T-cell (primary cell): ENCODE measurements around the gene CPT2. TPM values are rescaled to one million over a fixed set of nuclear protein-coding genes. Genes with fewer than 3 reads are reported as not detected.

ENCODE experiments used
- ATAC-seq, 4 experiments: fragments of 200-7000 bp in 3 of 4; fragments of 150-1000 bp in 1 of 4; cut with Tn5 transposase; replicated peaks in 1 of 4; 1 replicate in 3 of 4; 2 replicates in 1 of 4; pipeline ENCODE4 v1.10.0; 2021; ENCODE audit warnings: moderate library complexity in 3 of 4, mild to moderate bottlenecking in 2 of 4, moderate number of reproducible peaks in 1 of 4
- CTCF ChIA-PET, 2 donors: fragments of 300-600 bp; sonication (Branson Sonifier 250); formaldehyde crosslinking; loops; one replicate each; lab custom pipeline; 2022; ENCODE audit warnings: antibody characterized with exemption in 2 of 2; lab: Charles Lee
- POLR2A ChIA-PET, 2 donors: fragments of 300-600 bp; sonication (Branson Sonifier 250); formaldehyde crosslinking; loops; one replicate each; lab custom pipeline; 2022; ENCODE audit warnings: antibody characterized with exemption in 2 of 2; lab: Charles Lee
- DNase-seq, 35 experiments: peaks; one replicate each; pipeline versions ENCODE4 v3.0.0 to v3.0.0-alpha.2; 2013 to 2023
- H3K27ac ChIP-seq: one replicate; pipeline ENCODE4 v1.5.1; 2013; ENCODE audit warnings: low read length
- H3K27me3 ChIP-seq, 2 experiments: replicated peaks in 1 of 2; 1 replicate in 1 of 2; 2 replicates in 1 of 2; pipeline versions ENCODE4 v1.6.1 to v1.7.0; 2013; ENCODE audit warnings: low read length in 1 of 2, mixed read lengths in 1 of 2; ENCODE audit not compliant: control insufficient read depth in 2 of 2, insufficient read depth in 2 of 2; ENCODE audit errors: extremely low read depth in 1 of 2
- H3K36me3 ChIP-seq, 2 donors: 1 replicate in 1 of 2; 2 replicates in 1 of 2; pipeline versions ENCODE4 v1.6.1 to v1.7.0; 2013; ENCODE audit warnings: low read length in 1 of 2; ENCODE audit not compliant: control insufficient read depth in 2 of 2, insufficient read depth in 1 of 2; ENCODE audit errors: extremely low read depth in 1 of 2
- H3K4me1 ChIP-seq, 2 experiments: 1 replicate in 1 of 2; 2 replicates in 1 of 2; pipeline versions ENCODE4 v1.6.1 to v1.7.0; 2013; ENCODE audit warnings: low read length in 2 of 2, mixed read lengths in 1 of 2; ENCODE audit not compliant: insufficient read depth in 2 of 2, control insufficient read depth in 1 of 2; ENCODE audit errors: extremely low read depth in 1 of 2
- H3K4me3 ChIP-seq, 2 donors: 1 replicate in 1 of 2; 2 replicates in 1 of 2; pipeline versions ENCODE4 v1.5.1 to v1.7.0; 2013; ENCODE audit warnings: mild to moderate bottlenecking in 2 of 2, low read length in 1 of 2, moderate library complexity in 1 of 2; ENCODE audit not compliant: control insufficient read depth in 1 of 2; ENCODE audit errors: extremely low read depth in 1 of 2
- H3K9me3 ChIP-seq: 2 replicates; pipeline ENCODE4 v1.7.0; 2013
- H3K27ac Mint-ChIP-seq, 2 donors: one replicate each; pipeline ENCODE4 v1.8.0; 2020 to 2021; ENCODE audit warnings: mild to moderate bottlenecking in 2 of 2, mixed read lengths in 2 of 2
- H3K27me3 Mint-ChIP-seq, 2 donors: one replicate each; pipeline ENCODE4 v1.8.0; 2021 to 2022; ENCODE audit warnings: mixed read lengths in 2 of 2
- H3K36me3 Mint-ChIP-seq: one replicate; pipeline ENCODE4 v1.8.0; 2021; ENCODE audit warnings: mixed read lengths
- H3K4me1 Mint-ChIP-seq, 3 donors: one replicate each; pipeline ENCODE4 v1.8.0; 2020 to 2022; ENCODE audit warnings: mixed read lengths in 3 of 3, mild to moderate bottlenecking in 1 of 3
- H3K4me3 Mint-ChIP-seq, 3 donors: one replicate each; pipeline ENCODE4 v1.8.0; 2020 to 2022; ENCODE audit warnings: mild to moderate bottlenecking in 3 of 3, mixed read lengths in 3 of 3, moderate library complexity in 3 of 3
- H3K9me3 Mint-ChIP-seq, 3 donors: one replicate each; pipeline ENCODE4 v1.8.0; 2020 to 2022; ENCODE audit warnings: mixed read lengths in 3 of 3
- WGBS: methylation state at CpG from one replicate; pipeline ENCODE4 v1.1.5; 2013; ENCODE audit warnings: missing lambda C conversion rate; ENCODE audit not compliant: insufficient coverage; 5-methylcytosine and 5-hydroxymethylcytosine counted together
- total RNA-seq, 35 experiments: library from RNA in 6 of 35; stranded (reverse) in 6 of 35; fragments of 120-200 nt in 1 of 35; gene quantifications; one replicate each; pipeline versions ENCODE4 v1.2.1 to v1.2.4 and lab custom pipeline; 2013 to 2026

Gene CPT2
- total RNA-seq, 5 donors from 2014 or later (not counting 1 experiment from before 2014, with no cell fraction given) = 9.4 to 17.5 (median 15.9) TPM

DNA sequence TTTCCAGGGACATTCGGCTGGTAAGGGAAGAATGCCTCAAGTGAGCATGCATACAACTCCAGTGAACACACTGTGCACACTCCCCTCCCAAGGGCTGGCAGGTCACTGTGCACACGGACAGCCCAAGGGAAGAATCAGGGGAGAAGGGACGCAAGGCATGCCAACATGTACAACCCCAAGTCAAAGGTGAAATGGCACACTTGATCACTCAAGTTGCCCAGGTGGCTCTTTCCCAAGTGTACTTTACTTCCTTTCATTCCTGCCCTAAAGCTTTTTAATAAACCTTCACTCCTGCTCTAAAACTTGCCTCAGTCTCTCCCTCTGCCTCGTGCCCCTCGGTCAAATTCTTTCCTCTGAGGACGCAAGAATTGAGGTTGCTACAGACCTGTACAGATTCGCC lies 40.7 kb upstream of the CPT2 start:
- H3K4me1 Mint-ChIP-seq = no peaks in the 10 kb centered on the region
- no peaks in the 10 kb centered on the region for H3K36me3 Mint-ChIP-seq
- no peak overlapping the region for H3K27ac Mint-ChIP-seq
- 82% methylated on average over 2 of the region's 7 CpGs for WGBS
- no peak overlapping the region for H3K4me3 Mint-ChIP-seq
- H3K27ac ChIP-seq = no peak overlapping the region
- H3K4me3 ChIP-seq = no peak overlapping the region
- peaks cover 0 to 7% of the 10 kb centered on the region in 2 experiments for H3K27me3 ChIP-seq
- H3K27me3 Mint-ChIP-seq = peaks cover 0 to 5% of the 10 kb centered on the region in 2 donors
- ChIA-PET POLR2A (no interaction called here), CTCF (no interaction called here)
- ATAC-seq (no peak), DNase-seq (no peak)
- no peaks in the 10 kb centered on the region for H3K36me3 ChIP-seq
- H3K4me1 ChIP-seq = no peaks in the 10 kb centered on the region
- H3K9me3 ChIP-seq = no peaks in the 10 kb centered on the region
- H3K9me3 Mint-ChIP-seq = no peaks in the 10 kb centered on the region

DNA sequence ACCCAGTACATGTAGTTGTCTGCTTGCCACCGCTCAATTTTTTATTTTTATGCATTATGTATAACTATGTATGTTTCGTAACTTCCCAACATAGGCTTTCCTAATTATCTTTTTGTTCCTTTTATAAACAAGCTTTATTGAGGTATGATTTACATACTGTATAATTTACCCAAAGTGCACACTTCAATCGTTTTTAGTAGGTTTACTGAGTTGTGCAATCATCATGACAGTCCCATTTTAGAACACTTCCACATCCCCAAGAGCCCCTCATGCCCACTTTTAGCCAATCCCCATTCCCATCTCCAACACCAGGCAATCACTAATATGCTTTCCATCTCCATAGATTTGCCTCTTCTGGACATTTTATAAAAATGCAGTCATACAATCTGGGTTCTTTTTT lies 39.8 kb upstream of the CPT2 start:
- H3K36me3 ChIP-seq = no peaks in the 10 kb centered on the region
- POLR2A ChIA-PET = no interaction called here
- Mint-ChIP-seq H3K27me3 (peaks cover 0 to 5% of the 10 kb centered on the region in 2 donors), H3K4me3 (no peak overlapping the region), H3K4me1 (no peaks in the 10 kb centered on the region), H3K9me3 (no peaks in the 10 kb centered on the region), H3K36me3 (no peaks in the 10 kb centered on the region), H3K27ac (no peak overlapping the region)
- no peak overlapping the region for H3K4me3 ChIP-seq
- CTCF ChIA-PET = no interaction called here
- WGBS = no CpG with 5 or more reads among the region's 3 CpGs
- no peaks in the 10 kb centered on the region for H3K9me3 ChIP-seq
- DNase-seq (no peak), ATAC-seq (no peak)
- no peaks in the 10 kb centered on the region for H3K4me1 ChIP-seq
- peaks cover 0 to 9% of the 10 kb centered on the region in 2 experiments for H3K27me3 ChIP-seq
- H3K27ac ChIP-seq = no peak overlapping the region

DNA sequence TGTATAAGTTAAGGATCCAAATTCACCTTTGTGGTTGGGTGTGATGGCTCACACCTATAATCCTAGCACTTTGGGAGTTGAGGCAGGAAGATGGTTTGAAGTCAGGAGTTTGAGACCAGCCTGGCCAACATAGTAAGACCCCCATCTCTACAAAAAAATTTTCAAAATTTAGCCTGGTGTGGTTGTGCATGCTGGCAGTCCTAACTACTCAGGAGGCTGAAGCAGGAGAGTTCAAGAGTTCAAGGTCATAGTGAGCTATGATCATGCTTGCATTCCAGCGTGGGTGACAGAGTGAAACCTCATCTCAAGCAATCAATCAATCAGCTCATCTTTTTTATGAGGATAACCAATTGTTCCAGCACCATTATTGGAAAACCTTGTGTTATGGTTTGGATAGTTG lies 37.7 kb upstream of the CPT2 start:
- Histone ChIP-seq H3K9me3 (no peaks in the 10 kb centered on the region), H3K4me1 (no peaks in the 10 kb centered on the region), H3K36me3 (no peaks in the 10 kb centered on the region), H3K27me3 (peaks cover 0 to 11% of the 10 kb centered on the region in 2 experiments), H3K4me3 (no peak overlapping the region), H3K27ac (no peak overlapping the region)
- no peak overlapping the region for H3K27ac Mint-ChIP-seq
- ChIA-PET POLR2A (no interaction called here), CTCF (no interaction called here)
- no peaks in the 10 kb centered on the region for H3K4me1 Mint-ChIP-seq
- no peaks in the 10 kb centered on the region for H3K36me3 Mint-ChIP-seq
- H3K4me3 Mint-ChIP-seq = no peak overlapping the region
- DNase-seq (no peak), ATAC-seq (no peak)
- peaks cover 6 to 7% of the 10 kb centered on the region in 2 donors for H3K27me3 Mint-ChIP-seq
- no peaks in the 10 kb centered on the region for H3K9me3 Mint-ChIP-seq
- no CpG with 5 or more reads among the region's 1 CpG for WGBS

DNA sequence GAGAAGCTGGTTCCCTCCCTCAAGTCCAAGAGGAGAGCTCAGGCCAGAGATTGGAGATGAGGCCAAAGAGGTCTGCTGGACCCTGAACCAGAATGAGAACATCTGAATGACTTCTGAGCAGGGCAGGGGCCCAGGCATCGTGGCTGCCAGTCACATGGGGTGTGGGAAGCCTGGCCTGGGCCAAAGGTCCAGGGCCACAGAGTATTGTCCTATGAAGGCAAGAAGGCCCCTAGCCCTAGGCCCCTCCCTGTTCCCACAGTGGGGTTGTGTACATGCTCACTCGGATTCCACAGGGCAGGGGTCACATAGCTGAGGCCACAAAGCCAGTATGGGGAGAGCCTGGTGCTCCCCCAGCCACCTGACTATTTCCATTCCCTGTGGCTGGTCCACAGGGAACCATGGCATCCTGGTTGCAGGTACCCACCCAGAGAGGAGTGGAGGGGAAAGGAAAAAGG lies 35.7 kb upstream of the CPT2 start:
- H3K36me3 Mint-ChIP-seq = no peaks in the 10 kb centered on the region
- no peak overlapping the region for H3K27ac Mint-ChIP-seq
- DNase-seq (no peak), ATAC-seq (no peak)
- Histone ChIP-seq H3K36me3 (no peaks in the 10 kb centered on the region), H3K27me3 (peaks cover 0 to 9% of the 10 kb centered on the region in 2 experiments), H3K4me3 (no peak overlapping the region), H3K27ac (no peak overlapping the region), H3K4me1 (no peaks in the 10 kb centered on the region), H3K9me3 (no peaks in the 10 kb centered on the region)
- 55% methylated on average over 1 of the region's 2 CpGs for WGBS
- H3K27me3 Mint-ChIP-seq = peaks cover 9 to 10% of the 10 kb centered on the region in 2 donors
- CTCF ChIA-PET = no interaction called here
- POLR2A ChIA-PET = no interaction called here
- H3K9me3 Mint-ChIP-seq = no peaks in the 10 kb centered on the region
- H3K4me3 Mint-ChIP-seq = no peak overlapping the region
- H3K4me1 Mint-ChIP-seq = no peaks in the 10 kb centered on the region

DNA sequence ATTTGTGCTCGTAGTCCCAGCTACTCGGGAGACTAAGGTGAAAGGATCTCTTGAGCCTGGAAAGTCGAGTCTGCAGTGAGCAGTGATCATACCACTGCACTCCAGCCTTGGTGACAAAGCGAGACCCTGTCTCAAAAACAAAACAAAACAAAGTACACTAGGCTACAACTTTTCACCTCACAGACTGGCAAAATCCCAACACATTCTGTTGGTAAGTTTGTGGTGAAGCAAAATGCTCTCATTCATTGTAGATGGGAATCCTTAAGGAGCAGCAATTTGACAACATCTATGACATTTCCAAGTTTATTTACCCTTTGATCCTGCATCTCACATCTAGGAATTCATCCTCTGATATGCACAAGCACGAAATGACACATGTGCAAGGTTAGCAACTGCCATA lies 34.0 kb upstream of the CPT2 start:
- WGBS = 100% methylated on average over 2 of the region's 5 CpGs
- peaks cover 9 to 12% of the 10 kb centered on the region in 2 donors for H3K27me3 Mint-ChIP-seq
- H3K36me3 Mint-ChIP-seq = no peaks in the 10 kb centered on the region
- POLR2A ChIA-PET = no interaction called here
- H3K4me3 Mint-ChIP-seq = no peak overlapping the region
- no peaks in the 10 kb centered on the region for H3K4me1 Mint-ChIP-seq
- CTCF ChIA-PET = no interaction called here
- Histone ChIP-seq H3K27me3 (peaks cover 0 to 12% of the 10 kb centered on the region in 2 experiments), H3K9me3 (no peaks in the 10 kb centered on the region), H3K36me3 (no peaks in the 10 kb centered on the region), H3K4me3 (no peak overlapping the region), H3K27ac (no peak overlapping the region), H3K4me1 (no peaks in the 10 kb centered on the region)
- no peak overlapping the region for H3K27ac Mint-ChIP-seq
- no peak for ATAC-seq
- DNase-seq = no peak
- no peaks in the 10 kb centered on the region for H3K9me3 Mint-ChIP-seq

DNA sequence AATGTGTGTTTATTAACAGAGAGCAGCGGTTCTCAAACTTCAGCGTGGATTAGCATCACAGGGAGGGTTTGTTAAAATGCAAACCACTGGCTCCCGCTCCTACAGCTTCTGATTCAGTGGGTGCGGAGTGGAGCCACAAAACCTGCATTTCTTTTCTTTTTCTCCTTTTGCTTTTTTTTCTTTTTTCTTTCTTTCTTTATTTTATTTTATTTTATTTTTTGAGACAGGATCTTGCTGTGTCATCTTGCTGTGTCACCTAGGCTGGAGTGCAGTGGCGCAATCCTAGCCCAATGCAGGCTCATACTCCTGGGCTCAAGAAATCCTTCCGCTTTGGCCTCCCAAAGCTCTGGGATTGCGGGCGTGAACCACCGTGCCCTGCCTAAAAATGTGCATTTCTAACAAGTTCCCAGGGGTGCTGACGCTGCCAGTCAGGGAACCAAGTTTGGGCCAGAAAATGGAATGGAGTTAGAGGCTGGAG lies 33.3 kb upstream of the CPT2 start:
- no peak overlapping the region for H3K4me3 Mint-ChIP-seq
- ATAC-seq (no peak), DNase-seq (no peak)
- ChIA-PET POLR2A (interaction anchor here in 1 of 2 donors (0.6 kb wide), 1 partner anchor 15 kb away, joined by 4 read pairs; no protein-coding TSS in a partner anchor), CTCF (no interaction called here)
- no peaks in the 10 kb centered on the region for H3K36me3 Mint-ChIP-seq
- no peaks in the 10 kb centered on the region for H3K9me3 ChIP-seq
- no peak overlapping the region for H3K4me3 ChIP-seq
- peaks cover 0 to 12% of the 10 kb centered on the region in 2 experiments for H3K27me3 ChIP-seq
- 83% methylated on average over 1 of the region's 10 CpGs for WGBS
- H3K4me1 ChIP-seq = no peaks in the 10 kb centered on the region
- H3K36me3 ChIP-seq = no peaks in the 10 kb centered on the region
- no peaks in the 10 kb centered on the region for H3K9me3 Mint-ChIP-seq
- no peaks in the 10 kb centered on the region for H3K4me1 Mint-ChIP-seq
- H3K27me3 Mint-ChIP-seq = peaks cover 9 to 12% of the 10 kb centered on the region in 2 donors
- H3K27ac ChIP-seq = no peak overlapping the region
- H3K27ac Mint-ChIP-seq = no peak overlapping the region
